Stimulated activated CD4-positive, alpha-beta T cell treated with anti-CD3 and anti-CD28 coated beads, Interleukin-15, amount 100 ng/mL, for 48 hours (primary cell): ENCODE data around the gene USP32.
"Not testable (repeated sequence)": the region's sequence is repeated elsewhere in the genome, so short reads cannot be mapped to it uniquely, and the experiment has no call there.

ENCODE experiments used
- DNase-seq, 2 donors: peaks; one replicate each; pipeline ENCODE4 v3.0.0-alpha.2; 2020; ENCODE audit warnings: low read depth in 2 of 2

USP32 gene

DNA sequence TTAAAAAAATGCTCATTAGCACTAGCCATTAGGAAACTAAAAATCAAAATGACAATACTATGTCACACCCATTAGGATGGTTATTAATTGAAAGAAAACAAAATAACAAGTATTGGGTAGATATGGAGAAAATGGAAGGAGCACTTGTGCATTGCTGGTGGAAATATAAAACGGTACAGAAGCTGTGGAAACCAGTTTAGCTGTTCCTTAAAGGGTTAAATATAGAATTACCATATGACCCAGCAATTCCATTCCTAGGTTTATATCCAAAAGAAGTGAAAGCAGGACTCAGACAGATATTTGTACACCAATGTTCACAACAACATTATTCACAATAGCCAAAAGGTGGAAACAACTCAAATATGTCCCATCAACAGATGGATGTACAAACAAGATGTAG, 13.7 kb downstream of the USP32 start:
- not testable (repeated sequence) for DNase-seq

DNA sequence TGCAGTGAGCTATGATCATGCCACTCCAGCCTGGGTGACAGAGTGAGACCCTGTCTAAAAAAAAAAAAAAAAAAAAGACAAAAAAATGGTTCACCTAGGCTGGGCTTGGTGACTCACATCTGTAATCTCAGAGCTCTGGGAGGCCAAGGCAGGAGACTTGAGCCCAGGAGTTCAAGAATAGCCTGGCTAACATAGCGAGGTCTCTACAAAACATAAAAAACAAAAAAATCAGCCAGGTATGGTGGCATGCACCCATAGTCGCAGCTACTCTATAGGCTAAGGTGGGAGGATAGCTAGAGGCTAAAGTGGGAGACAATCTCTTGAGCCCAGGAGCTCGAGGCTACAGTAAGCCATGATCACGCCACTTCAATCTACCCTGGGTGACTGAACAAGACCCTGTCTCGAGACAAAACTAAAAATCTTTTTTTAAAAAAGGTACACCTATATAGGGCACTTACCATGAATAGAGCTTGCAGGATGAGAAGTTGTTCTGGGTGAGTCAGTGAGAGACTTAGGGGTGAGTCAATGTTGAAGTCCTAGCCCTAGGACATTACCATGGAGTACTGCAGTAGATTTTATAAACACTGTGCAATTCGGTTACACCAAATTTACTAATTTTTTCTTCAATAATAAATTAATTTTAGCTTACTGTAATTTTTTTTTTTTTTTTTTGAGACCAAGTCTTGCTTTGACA, 19.0 kb downstream of the USP32 start:
- no peak for DNase-seq

DNA sequence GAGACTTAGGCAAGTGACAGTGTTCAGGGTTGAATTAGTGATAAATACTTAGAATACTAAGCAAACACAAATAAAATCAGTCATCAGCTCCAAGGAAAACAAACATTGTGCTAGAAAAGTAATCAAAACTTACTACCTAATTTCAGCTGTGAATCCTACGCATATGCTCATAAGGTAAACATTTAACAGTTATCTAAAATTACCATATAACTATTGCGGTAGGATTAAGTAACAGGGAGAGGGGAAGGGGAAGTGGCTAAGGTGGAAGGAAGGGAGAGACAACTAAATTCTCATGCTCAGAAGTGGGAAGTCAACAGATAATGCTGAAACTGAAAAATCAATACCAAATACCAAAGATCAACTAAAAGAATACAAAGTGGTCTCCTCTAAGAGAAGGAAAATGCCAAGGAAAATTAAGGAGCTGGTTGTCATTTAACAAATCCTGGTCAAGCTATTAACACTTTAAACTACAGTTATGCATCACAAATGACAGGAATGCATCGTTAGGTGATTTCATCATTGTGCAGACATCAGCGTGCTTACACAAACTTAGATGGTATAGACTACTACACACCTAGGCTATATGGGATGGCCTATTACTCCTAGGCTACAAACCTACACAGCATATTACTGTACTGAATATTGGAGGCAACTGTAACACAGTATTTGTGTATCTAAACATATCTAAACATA, 20.0 kb downstream of the USP32 start:
- no peak for DNase-seq

DNA sequence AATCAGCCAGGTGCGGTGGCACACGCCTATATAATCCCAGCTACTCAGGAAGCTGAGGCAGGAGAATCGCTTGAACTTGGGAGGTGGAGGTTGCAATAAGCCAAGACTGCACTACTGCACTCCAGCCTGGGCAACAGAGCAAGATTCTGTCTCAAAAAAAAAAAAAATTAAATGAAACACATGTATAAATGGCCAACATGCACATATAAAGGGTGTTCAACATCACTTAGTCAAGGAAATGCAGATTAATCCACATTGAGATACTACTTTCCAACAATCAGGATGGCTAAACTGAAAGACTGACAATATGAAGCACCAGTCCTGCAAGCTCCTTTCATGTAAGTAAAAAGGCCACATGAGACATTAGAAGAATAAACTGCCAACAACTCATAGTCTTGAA, 20.5 kb downstream of the USP32 start:
- DNase-seq, result no peak

DNA sequence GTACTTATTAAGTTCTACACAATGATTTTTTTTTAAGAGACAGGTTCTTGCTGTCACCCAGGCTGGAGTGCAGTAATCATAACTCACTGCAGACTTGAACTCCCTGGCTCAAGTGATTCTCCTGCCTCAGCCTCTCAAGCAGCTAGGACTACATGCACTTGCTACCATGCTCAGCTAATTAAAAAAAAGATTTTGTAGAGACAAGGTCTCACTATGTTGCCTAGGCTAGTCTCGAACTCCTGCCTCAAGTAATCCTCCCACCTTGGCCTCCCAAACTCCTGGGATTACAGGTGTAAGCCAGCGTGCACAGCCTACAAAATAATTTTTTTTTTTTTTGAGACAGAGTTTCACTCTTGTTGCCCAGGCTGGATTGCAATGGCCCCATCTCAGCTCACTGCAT, 22.2 kb downstream of the USP32 start:
- DNase-seq, result no peak

DNA sequence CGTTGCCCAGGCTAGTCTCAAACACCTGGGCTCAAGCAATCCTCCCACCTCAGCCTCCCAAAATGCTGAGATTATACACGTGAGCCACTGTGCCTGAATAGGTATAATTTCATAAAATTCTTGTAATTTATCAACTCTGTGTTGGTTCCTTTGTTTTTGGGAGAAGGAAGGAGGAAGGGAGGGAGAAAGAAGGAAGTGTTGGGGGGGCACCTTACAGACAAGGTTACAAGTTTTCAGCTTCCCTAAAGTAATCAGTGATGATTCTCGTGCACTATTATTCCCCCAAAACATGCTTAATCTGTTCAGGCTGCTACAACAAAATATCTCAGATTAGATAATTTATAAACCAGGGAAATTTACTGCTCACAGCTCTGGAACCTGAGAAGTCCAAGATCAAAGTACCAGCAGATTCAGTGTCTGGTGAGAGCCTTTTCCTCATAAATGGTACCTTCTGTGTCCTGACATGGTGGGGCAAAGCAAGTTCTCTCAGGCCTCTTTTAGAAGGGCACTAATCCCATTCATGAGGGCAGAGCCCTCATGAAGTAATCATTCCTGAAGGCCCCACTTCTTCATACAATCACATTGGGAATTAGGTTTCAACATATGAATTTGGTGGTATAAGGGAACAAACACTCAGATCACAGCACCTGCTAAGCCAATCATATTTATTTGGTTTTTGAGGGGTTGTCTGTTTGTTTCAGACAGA, 28.1 kb downstream of the USP32 start:
- DNase-seq, result no peak

DNA sequence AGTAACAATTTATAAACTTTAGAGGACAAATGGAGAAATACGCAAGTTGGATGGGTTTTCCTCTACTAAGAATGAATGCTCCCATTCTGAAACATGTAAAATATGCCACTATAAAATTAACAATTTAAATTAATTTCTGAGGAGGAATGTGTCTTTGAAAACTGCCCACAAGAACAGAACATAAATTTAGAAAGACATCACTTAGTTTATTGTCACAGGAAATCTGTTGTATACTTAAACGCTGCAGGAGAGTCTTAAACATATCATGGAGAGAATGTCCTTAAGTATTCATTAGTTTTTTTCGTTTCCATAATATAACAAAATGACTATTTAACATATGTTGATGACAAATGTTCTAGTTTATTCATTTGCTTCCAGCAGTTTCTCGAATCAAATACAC, 29.6 kb downstream of the USP32 start:
- no peak for DNase-seq

DNA sequence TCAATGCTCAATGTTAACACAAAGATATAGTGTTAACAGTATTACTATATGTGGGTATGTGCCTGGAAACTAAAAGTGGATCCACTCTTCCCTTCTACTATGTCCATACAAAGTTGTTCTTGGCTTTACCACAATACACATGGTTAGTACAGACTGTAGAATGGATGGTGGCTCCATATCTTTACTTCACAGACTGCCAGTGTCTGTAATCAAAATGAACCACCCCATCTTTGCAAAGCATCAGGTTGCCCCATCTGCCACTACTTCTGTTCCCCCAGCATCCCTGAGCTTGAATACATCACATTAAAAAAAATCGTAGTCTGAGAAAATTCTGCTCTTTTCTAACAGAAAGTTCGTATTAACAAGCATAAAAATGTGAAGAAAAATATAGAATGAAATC, 30.0 kb downstream of the USP32 start:
- DNase-seq, result no peak

DNA sequence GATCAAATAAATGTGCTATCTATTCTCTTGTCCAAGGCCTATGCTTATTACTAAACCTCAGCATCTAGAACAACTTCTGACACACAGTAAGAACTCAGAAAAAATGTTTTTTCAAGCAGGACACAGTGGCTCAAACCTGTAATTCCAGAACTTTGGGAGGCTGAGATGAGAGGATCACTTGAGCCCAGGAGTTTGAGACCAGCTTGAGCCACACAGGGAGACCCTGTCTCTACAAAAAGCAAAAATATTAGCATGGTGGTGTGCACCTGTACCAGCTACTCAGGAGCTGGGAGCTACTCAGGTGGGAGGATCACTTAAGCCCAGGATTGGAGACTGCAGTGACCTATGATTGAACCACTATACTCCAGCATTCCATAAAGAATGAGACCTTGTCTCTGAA, 32.5 kb downstream of the USP32 start:
- no peak for DNase-seq

DNA sequence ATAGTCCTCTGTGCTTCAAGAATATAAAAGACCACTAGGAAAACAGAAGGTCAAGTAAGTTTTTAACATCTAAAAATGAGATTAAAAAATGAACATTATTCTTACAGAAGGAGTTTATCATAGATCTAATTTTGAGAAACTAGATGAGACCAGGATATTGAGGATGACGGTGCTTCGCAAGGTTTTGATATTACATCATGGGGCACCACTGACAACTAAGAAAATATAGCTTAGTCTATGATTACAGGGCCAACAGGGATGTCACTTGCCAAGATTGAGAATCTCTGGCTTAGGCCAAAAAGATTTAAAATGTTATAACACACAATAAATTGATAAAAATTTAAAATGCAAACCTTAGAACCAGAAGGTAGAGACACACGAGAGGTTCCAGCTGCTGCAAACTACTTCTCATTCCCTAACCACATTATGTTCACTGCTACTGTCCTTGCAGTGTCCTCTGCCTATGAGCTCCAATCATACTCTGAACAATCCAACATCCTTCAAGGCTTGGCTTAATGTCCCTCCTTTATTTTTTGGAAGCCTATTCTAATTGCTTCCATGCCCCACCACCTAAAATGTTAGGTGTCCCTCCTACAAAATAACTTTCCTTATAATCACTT, 33.2 kb downstream of the USP32 start:
- no peak for DNase-seq

DNA sequence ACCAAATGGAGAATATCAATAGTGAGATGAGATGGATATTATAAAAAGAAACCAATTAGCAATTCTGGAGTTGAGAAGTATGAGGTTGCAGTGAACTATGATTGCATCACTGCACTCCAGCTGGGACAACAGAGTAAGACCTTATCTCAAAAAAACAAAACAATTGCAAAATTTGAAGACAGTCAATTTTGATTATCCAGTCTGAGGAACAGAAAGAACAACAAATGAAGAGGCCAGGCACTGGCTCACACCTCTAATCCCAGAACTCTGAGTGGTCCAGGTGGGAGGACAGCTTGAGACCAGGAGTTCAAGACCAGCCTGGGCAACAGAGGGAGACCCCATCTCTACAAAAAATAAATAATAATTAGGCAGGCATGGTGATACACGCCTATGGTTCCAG, 35.0 kb downstream of the USP32 start:
- DNase-seq, result no peak

DNA sequence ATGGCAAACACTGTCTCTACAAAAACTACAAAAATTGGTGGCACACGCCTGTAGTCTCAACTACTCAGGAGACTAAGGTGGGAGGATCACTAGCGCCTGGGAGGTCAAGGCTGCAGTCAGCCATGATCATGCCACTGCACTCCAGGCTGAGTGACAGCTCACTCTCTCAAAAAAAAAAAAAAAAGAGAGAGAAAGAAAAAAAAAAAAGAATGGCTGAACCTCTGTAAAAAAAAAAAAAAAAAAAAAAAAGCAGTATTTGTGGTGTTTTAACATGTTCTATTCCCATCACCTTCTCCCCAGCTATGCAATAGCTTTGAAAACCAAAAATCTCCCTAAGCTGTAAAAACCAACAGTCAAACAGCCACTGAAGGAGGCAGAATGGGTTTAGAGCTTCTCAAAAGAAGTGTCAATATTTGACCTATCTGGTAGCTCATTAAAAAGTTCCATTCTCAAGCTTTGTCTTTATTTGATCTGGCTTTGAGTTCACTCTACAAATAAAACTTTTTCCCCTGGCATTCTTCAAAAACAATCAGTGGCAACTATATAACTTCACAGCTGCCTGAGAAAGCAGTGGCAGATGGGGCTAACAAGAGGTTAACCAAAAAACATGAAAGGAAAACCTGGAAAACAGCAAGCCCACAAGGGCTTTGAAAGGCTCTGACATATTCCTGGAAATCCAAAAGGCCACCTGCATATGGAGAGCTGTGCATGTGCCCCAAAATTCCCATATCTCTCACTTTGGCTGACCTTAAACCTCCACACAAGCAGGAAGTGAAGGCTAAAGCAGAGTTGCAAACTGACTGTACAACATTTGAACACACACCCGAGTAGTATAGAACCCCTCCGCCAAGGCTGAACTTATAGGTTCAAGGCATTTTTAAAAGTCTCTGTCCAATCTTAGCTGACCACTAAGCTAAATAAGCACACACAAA, 36.0 kb downstream of the USP32 start:
- DNase-seq, result no peak

DNA sequence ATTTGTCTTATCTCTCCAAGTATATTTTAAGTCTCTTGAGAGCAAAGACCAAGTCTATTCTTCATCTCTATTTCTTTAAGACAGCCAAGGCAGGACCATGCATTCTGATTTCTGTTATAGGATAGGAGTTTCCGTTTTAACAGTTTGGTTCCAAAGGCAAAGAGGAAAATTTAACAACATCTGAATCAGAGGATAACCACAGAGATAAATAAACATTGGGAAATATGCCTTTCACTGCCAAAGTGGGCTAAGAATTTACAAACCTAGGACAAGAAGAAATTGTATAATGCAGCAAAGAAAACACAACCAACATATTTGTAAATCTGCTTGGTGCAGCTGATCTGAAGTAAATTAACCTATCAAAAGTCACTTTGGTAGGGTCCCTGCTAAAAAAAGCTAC, 37.7 kb downstream of the USP32 start:
- no peak for DNase-seq

DNA sequence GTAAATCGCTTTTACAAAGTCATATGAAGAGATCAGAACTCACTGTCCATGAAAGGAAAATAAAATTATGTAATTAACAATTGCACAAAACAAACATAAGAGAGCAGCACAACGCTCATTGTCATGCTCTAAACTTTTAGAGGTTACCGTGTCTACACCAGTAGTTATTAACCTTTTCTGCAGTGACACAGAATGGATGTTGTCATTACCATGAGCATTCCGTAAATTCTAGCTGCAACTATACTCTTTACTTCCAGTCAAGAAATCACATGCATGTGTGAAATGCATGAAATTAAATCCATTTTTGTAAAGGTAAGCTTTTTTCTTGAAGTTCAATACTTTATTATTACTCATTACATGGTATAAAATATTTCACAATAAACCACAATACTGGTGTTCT, 38.2 kb downstream of the USP32 start:
- DNase-seq, result no peak

DNA sequence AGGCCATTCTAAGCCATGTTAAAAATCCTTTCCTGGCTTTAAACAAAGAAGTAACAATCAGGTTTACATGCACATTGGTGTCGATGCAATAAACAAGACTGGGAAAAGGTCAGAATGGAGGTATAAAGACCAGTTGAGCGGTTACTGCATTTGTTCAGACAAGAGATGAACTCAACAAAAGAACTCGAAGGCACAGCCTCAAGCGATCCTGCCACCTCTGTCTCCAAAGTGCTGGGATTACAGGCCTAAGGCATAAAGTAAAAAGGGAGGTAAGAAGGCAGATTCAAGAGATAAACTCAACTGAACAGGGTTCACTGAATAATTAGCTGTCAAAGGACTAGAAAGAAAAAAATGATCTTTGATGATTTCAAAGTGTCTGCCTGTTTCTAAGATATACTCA, 39.4 kb downstream of the USP32 start:
- DNase-seq, result no peak

DNA sequence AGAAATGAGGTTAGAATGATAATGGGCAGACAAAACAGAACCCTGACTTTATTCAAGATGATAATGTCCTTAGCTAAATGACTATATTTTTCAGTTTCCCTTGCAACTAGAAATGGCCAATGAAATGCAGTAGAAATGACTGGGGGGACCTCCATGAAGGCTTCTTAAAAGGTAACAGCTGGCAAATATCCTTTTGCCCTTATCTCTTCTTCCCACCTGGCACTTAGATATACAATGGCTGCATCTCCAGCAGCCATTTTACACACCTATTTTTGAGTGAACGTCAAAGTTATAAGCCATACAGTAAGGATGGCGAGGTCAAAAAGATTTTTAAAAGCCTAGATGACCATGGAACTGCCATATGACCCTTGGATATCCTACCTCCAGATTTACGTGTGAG, 39.9 kb downstream of the USP32 start:
- no peak for DNase-seq

DNA sequence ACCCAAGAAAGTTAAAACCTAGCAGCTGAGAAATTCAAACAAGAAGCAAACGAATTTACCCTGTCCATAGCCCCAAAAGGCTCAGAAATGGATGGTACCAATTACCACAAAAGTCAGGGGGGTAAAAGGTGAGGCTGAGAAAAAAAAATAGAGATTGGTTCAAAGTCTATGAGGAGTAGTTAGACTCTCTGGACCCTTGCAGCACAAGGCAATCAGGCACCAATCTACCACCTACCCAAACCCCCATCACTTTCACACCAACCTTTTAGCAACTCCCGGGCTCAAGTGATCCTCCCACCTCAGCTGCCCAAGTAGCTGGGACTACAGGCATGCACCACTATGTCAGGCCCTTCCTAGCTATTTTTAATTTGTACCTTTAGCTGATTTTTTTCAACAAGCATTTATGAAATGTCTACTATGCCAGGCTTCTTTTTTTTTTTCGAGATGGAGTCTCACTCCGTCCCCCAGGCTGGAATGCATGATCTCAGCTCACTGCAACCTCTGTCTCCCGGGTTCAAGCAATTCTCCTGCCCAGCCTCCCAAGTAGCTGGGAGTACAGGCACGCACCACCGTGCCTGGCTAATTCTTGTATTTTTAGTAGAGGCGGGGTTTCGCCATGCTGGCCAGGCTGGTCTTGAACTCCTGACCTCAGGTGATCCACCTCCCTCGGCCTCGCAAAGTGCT, 40.8 kb downstream of the USP32 start:
- no peak for DNase-seq

DNA sequence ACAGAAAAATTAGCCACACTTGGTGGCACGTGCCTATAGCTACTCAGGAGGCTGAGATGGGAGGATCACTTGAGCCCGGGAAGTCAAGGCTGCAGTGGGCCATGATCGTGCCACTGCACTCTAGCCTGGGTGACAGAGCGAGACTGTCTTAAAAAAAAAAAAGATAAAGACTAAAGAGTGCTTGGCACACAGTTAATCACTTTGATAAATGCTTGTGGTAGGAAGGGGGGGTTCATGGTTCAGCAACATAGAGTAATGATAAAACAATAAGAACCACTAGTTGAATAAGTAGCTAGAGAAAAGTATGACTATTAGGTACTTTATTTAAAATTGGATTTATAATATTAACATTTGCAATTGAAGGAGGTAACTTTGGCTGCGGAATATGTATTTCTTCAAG, 43.3 kb downstream of the USP32 start:
- no peak for DNase-seq

DNA sequence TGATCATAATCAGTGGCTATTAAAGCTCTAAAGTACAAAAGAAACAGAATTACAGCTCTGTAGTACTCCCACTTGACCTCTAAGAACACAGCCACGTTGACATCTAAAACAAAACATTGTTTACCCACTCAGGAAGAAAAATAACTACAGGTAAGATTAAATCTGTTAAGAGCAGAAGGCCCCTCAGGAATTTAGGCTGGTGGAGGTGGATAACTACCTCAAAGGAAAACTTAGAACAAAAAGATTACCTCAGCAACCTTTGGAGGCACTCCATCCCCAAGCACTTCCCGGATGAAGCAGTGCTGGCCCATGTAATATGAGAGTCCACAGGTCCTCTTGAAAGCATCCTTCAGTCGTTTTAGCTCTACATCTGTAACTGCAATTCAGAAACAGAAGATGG, 46.7 kb downstream of the USP32 start:
- DNase-seq, result no peak

DNA sequence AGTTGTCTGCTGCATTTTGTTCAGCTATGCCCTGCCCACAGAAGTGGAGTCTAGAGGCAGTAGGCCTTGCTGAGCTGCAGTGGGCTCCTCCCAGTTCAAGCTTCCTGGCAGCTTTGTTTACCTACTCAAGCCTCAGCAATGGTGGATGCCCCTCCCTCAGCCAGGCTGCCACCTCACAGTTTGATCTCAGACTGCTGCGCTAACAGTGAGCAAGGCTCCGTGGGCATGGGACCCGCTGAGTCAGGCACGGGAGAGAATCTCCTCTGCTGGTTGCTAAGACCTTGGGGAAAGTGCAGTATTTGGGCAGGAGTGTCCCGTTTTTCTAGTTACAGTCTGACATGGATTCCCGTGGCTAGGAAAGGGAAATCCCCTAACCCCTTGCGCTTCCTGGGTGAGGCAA, 49.4 kb downstream of the USP32 start:
- DNase-seq, result peak in 1 of 2 donors; percentile 4

DNA sequence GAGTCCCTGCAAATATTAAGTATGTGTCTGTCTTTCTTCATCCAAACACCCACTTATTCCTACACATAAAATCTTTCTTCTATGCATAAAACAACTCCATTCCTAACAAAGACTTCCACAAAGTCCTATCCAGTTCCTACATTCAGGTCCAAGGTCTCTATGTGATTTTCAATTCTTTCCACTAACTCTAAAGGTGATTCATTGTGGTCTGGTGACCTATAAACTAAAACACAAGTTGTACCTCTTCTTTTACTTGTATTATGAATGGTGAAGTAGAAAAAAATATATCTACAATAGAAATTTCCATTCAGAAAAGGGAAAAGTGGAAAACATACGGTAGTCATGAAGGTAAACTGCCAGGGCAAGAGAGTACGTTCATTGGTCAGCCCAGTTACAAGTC, 56.6 kb downstream of the USP32 start:
- no peak for DNase-seq
